Right lobe of liver (tissue), 6 donors: ENCODE measurements around the gene SKIC2. TPM values are rescaled to one million over a fixed set of nuclear protein-coding genes. Genes with fewer than 3 reads are reported as not detected.
"Not testable (repeated sequence)": the region's sequence is repeated elsewhere in the genome, so short reads cannot be mapped to it uniquely, and the experiment has no call there.

ENCODE experiments used
- ATAC-seq, 4 donors: fragments of 200-7000 bp; cut with Tn5 transposase; one replicate each; pipeline ENCODE4 v1.9.1; 2020; ENCODE audit warnings: mild to moderate bottlenecking in 4 of 4, moderate library complexity in 4 of 4
- DNase-seq, 3 donors: peaks; one replicate each; pipeline ENCODE4 v3.0.0-alpha.2; 2020
- H3K27ac ChIP-seq, 3 donors: fragments of 200-600 bp; one replicate each; pipeline ENCODE4 v1.8.0; 2022
- H3K27me3 ChIP-seq, 2 donors: fragments of 200-600 bp; one replicate each; pipeline ENCODE4 v1.8.0; 2022
- H3K36me3 ChIP-seq, 4 donors: fragments of 200-600 bp; sonication (generic) in 1 of 4; one replicate each; pipeline versions ENCODE4 v1.5.1 to v1.8.0; 2017 to 2022; ENCODE audit warnings: control low read depth in 1 of 4
- H3K4me1 ChIP-seq, 4 donors: fragments of 200-600 bp; sonication (generic) in 1 of 4; one replicate each; pipeline versions ENCODE4 v1.5.1 to v1.8.0; 2017 to 2022; ENCODE audit warnings: control low read depth in 1 of 4
- H3K4me3 ChIP-seq, 3 donors: fragments of 200-600 bp; one replicate each; pipeline ENCODE4 v1.8.0; 2022
- H3K9me3 ChIP-seq, 4 donors: fragments of 200-600 bp; sonication (generic) in 1 of 4; one replicate each; pipeline versions ENCODE4 v1.5.1 to v1.8.0; 2017 to 2022; ENCODE audit warnings: control low read depth in 1 of 4
- CTCF ChIP-seq, 4 donors: fragments of 200-600 bp in 3 of 4; fragments of 450-650 bp in 1 of 4; IDR thresholded peaks; one replicate each; pipeline versions ENCODE4 v1.5.1 to v1.8.0; 2016 to 2022; ENCODE audit warnings: antibody characterized with exemption in 4 of 4, mild to moderate bottlenecking in 2 of 4
- POLR2A ChIP-seq: fragments of 450-650 bp; IDR thresholded peaks from one replicate; pipeline ENCODE4 v1.6.1; 2017; ENCODE audit warnings: antibody characterized with exemption, mild to moderate bottlenecking
- WGBS: methylation state at CpG from one replicate; pipeline ENCODE4 v1.1.6; 2018; ENCODE audit warnings: low coverage, low lambda C conversion rate; ENCODE audit not compliant: insufficient coverage; ENCODE audit errors: missing lambda C conversion rate; 5-methylcytosine and 5-hydroxymethylcytosine counted together
- intact Hi-C, 2 donors: fragments of 100-400 bp; cut with DNase I; formaldehyde crosslinking; loops; one replicate each; pipeline versions ENCODE4 v1.11.2 to v1.14.1; 2022
- total RNA-seq, 6 experiments: library from RNA; depleted of rRNA in 2 of 6; stranded (reverse); fragments of >200 nt in 2 of 6; fragmentation: NEBNext Ultra II Directional in 3 of 6; extraction: Animal tissue kit (Norgen Biotek cat#: 25700) in 3 of 6; gene quantifications; one replicate each; pipeline versions ENCODE4 v1.1.0 to v1.2.4, GENCODE V29; 2016 to 2023
- donor health status: DM: no; HTN: yes; CAD: no.
- donor health status: DM: no; HTN: no; CAD: no.
- donor health status: DM: no; HTN: no; CAD: no.
- donor health status: DM: no; HTN: yes; CAD: no.
- donor health status: DM: no; HTN: yes; CAD: no.

The SKIC2 gene
- total RNA-seq, 6 experiments from 2014 or later: 26.3 to 73.1 (median 47.1) TPM

GRCh38 chr6:31977816-31978431 is 18.9 kb downstream of the SKIC2 start:
- Histone ChIP-seq H3K27me3 (no peaks in the 10 kb centered on the region), H3K4me3 (peak overlapping the region; percentile 8 to 24 (median 22)), H3K36me3 (no peaks in the 10 kb centered on the region), H3K9me3 (no peaks in the 10 kb centered on the region), H3K27ac (peak overlapping the region; percentile 48 to 83 (median 49)), H3K4me1 (peaks cover 0 to 34% (median 10%) of the 10 kb centered on the region in 4 donors)
- intact Hi-C loops: no loop called here
- ATAC-seq (peak in 1 of 4 donors; percentile 5), DNase-seq (no peak)
- no peak for TF ChIP-seq CTCF (IDR thresholded peaks at IDR 0.05)
- peak; percentile 37 for TF ChIP-seq POLR2A
- WGBS: 50% methylated on average over 11 of the region's 12 CpGs

- Histone ChIP-seq H3K36me3 (no peaks in the 10 kb centered on the region), H3K4me3 (peak overlapping the region; percentile 8 to 24 (median 22)), H3K4me1 (peaks cover 0 to 27% (median 6%) of the 10 kb centered on the region in 4 donors), H3K9me3 (no peaks in the 10 kb centered on the region), H3K27me3 (no peaks in the 10 kb centered on the region), H3K27ac (peak overlapping the region; percentile 48 to 83 (median 49))
- ATAC-seq (peak in 2 of 4 donors; percentile 4 to 9), DNase-seq (peak in 2 of 3 donors; percentile 56 to 61)
- intact Hi-C loops: no loop called here
- no peak for TF ChIP-seq CTCF (IDR thresholded peaks at IDR 0.05)
- no peak for TF ChIP-seq POLR2A
- WGBS: 52% methylated on average over 5 of the region's 5 CpGs
Measured at GRCh38 chr6:31978831-31979230, 19.9 kb downstream of the SKIC2 start.

GRCh38 chr6:31979238-31979898 is 20.4 kb downstream of the SKIC2 start:
- DNase-seq (peak; percentile 42 to 86 (median 68)), ATAC-seq (peak; percentile 39 to 76 (median 60))
- TF ChIP-seq POLR2A (peak; percentile 69), CTCF (IDR thresholded peaks at IDR 0.05) (no peak)
- no peaks in the 10 kb centered on the region for H3K27me3 ChIP-seq
- peak overlapping the region; percentile 58 to 83 (median 69) for H3K27ac ChIP-seq
- H3K4me1 ChIP-seq: peaks cover 0 to 27% (median 5%) of the 10 kb centered on the region in 4 donors
- no peaks in the 10 kb centered on the region for H3K36me3 ChIP-seq
- intact Hi-C loops: no loop called here
- WGBS: 0% methylated on average over 2 of the region's 3 CpGs
- H3K4me3 ChIP-seq: no peak overlapping the region
- H3K9me3 ChIP-seq: no peaks in the 10 kb centered on the region

- H3K9me3 ChIP-seq, H3K27me3 ChIP-seq, intact Hi-C loops, H3K36me3 ChIP-seq, H3K4me3 ChIP-seq, ATAC-seq: not testable (repeated sequence)
- 79% methylated on average over 7 of the region's 13 CpGs for WGBS
- peak overlapping the region; percentile 58 to 83 (median 69) for H3K27ac ChIP-seq
- peak in 1 of 3 donors; percentile 43 for DNase-seq
- peaks cover 0 to 27% (median 5%) of the 10 kb centered on the region in 4 donors for H3K4me1 ChIP-seq
Measured at GRCh38 chr6:31980195-31980876, 21.4 kb downstream of the SKIC2 start.

GRCh38 chr6:31980998-31981397 is 22.0 kb downstream of the SKIC2 start:
- H3K4me1 ChIP-seq: peaks cover 0 to 27% (median 5%) of the 10 kb centered on the region in 4 donors
- H3K9me3 ChIP-seq, H3K4me3 ChIP-seq, H3K27me3 ChIP-seq, H3K36me3 ChIP-seq, intact Hi-C loops, DNase-seq, H3K27ac ChIP-seq: not testable (repeated sequence)
- no CpG with 5 or more reads among the region's 5 CpGs for WGBS
- ATAC-seq: peak; percentile 41 to 66 (median 62)

- H3K9me3 ChIP-seq, DNase-seq, H3K27ac ChIP-seq, intact Hi-C loops, H3K4me3 ChIP-seq, H3K27me3 ChIP-seq, H3K36me3 ChIP-seq: not testable (repeated sequence)
- no CpG with 5 or more reads among the region's 7 CpGs for WGBS
- ATAC-seq: peak; percentile 60 to 84 (median 66)
- peaks cover 0 to 27% (median 5%) of the 10 kb centered on the region in 4 donors for H3K4me1 ChIP-seq
Measured at GRCh38 chr6:31981744-31982143, 22.8 kb downstream of the SKIC2 start, which contains the start of gene C4A. Gene C4A (plus strand): TSS chr6:31982057. CDS start chr6:31982108, 51 bp downstream.

GRCh38 chr6:31989363-31989762 is 30.4 kb downstream of the SKIC2 start:
- H3K4me1 ChIP-seq, H3K27ac ChIP-seq, intact Hi-C loops, H3K9me3 ChIP-seq, H3K27me3 ChIP-seq, ATAC-seq, H3K36me3 ChIP-seq, H3K4me3 ChIP-seq, DNase-seq: not testable (repeated sequence)
- no CpG with 5 or more reads among the region's 10 CpGs for WGBS

- H3K4me1 ChIP-seq, H3K4me3 ChIP-seq, H3K9me3 ChIP-seq, ATAC-seq, H3K27ac ChIP-seq, H3K36me3 ChIP-seq, intact Hi-C loops, H3K27me3 ChIP-seq: not testable (repeated sequence)
- DNase-seq: peak in 2 of 3 donors; percentile 14 to 39
- WGBS: no CpG with 5 or more reads among the region's 14 CpGs
Measured at GRCh38 chr6:31994421-31994820, 35.4 kb downstream of the SKIC2 start.
